ENCODE results near the gene APOBEC3A. TPM values are rescaled to one million over a fixed set of nuclear protein-coding genes. Genes with fewer than 3 reads are reported as not detected.
A peak's percentile ranks its signal among the peaks of the same experiment; 100 is the strongest.
"Not testable (repeated sequence)": the region's sequence is repeated elsewhere in the genome, so short reads cannot be mapped to it uniquely, and the experiment has no call there.

Gene APOBEC3A
- total and polyA plus RNA-seq, 2 of the 4 experiments (the other 2 are of a cell fraction) = not detected

DNA sequence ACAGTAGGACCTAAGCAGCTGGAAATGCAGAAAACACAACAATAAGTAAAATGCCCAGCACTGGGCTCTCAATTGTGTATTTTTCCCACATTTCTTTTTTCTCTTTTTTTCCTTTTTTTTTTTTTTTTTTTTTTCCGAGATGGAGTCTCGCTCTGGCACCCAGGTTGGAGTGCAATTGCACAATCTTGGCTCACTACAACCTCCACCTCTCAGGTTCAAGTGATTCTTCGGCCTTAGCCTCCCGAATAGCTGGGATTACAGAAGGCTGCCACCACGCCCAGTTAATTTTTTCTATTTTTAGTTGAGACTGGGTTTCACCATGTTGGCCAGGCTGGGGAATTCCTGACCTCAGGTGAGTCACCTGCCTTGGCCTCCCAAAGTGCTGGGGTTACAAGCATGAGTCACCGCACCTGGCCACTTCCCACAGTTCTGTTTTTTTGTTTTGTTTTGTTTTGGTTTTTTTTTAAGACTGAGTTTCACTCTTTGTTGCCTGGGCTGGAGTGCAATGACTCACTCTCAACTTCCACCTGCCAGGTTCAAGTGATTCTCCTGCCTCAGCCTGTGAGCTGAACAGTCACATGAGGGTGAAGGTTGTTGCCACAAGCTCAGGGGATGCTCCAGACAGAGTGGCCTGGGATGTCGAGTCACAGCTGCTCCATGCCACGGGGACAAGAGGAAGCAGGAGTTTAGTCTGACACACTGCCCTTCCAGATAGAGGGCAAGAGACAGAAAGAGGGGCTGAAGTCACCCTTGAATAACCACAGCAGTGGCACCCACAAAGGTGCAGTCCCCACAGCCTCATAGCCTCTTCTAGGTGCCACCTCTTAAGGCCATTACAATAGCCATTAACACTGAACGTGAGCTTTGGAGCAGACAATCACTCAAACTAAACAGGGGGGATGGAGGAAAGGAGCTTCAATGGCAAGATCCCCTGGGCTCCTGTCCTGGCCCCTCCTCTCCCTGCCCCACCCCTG, 27.7 kb downstream of the APOBEC3A start:
- peak overlapping the region; percentile 42 for H2AK9ac ChIP-seq (replicated peaks; ENCODE audit: low read depth, low read length, poor library complexity)
- peaks cover 4 to 10% of the 10 kb centered on the region in 2 experiments; a peak in 2 of 4 replicates for H3K79me1 ChIP-seq (ENCODE audit: low read depth in 1 of 2, low read length in 2 of 2)
- H3K9me1 ChIP-seq (ENCODE audit: insufficient read depth, low read length); H3K56ac ChIP-seq (ENCODE audit: extremely low read depth, insufficient read depth, low read length); H4K8ac ChIP-seq (ENCODE audit: low read depth in 2 of 2, low read length in 2 of 2); in situ Hi-C loops (cut with MboI; ENCODE audit: low sequenced_read_pairs); H3K27me3 ChIP-seq (ENCODE audit: control insufficient read depth, insufficient read depth, low read length); ATAC-seq (ENCODE audit: low read depth); dilution Hi-C loops (cut with HindIII; ENCODE audit: low sequenced_read_pairs, unreplicated experiment); H2BK20ac ChIP-seq (ENCODE audit: low read depth, low read length); POLR2A ChIA-PET (ENCODE audit: unreplicated experiment); H3K9me3 ChIP-seq (ENCODE audit: control insufficient read depth, insufficient read depth, low read length); H3K4ac ChIP-seq (ENCODE audit: low read depth, low read length); H3K23ac ChIP-seq (ENCODE audit: low read depth, low read length); H2AFZ ChIP-seq (replicated peaks; ENCODE audit: low read length, poor library complexity); H4K5ac ChIP-seq (ENCODE audit: low read depth, low read length); CTCF ChIA-PET; H3K18ac ChIP-seq (ENCODE audit: low read depth, low read length); H2BK5ac ChIP-seq (ENCODE audit: low read depth, low read length, poor library complexity, severe bottlenecking); H2BK15ac ChIP-seq (ENCODE audit: low read depth, low read length); H3K27ac ChIP-seq (ENCODE audit: insufficient read depth, low read length); H3K4me1 ChIP-seq (ENCODE audit: control insufficient read depth, insufficient read depth, low read length); H2AK5ac ChIP-seq (ENCODE audit: low read depth, low read length); H3K4me2 ChIP-seq (ENCODE audit: low read depth, low read length); H3K14ac ChIP-seq (replicated peaks; ENCODE audit: low read depth, low read length); H4K91ac ChIP-seq (ENCODE audit: insufficient read depth, low read depth, low read length); BruUV-seq (replicated peaks); H3K36me3 ChIP-seq (ENCODE audit: control insufficient read depth, insufficient read depth, low read length); H3K4me3 ChIP-seq (ENCODE audit: insufficient read depth, low read depth, low read length); H4K20me1 ChIP-seq (ENCODE audit: insufficient read depth, low read length); H2BK120ac ChIP-seq (ENCODE audit: low read depth, low read length); H3K9ac ChIP-seq (ENCODE audit: low read depth, low read length): not testable (repeated sequence)
- peak; percentile 35 for DNase-seq
- 100% methylated on average over 1 of the region's 9 CpGs; no CpG with 5 or more reads in 1 of the 2 experiments for WGBS, 2 experiments (ENCODE audit: extremely low coverage in 2 of 2, insufficient read length in 1 of 2)
- TF ChIP-seq FOS (IDR thresholded peaks at IDR 0.05; ENCODE audit: low read depth, low read length) = peak; percentile 25; the same call in 1 of the 2 replicates
- intact Hi-C loops (cut with micrococcal nuclease) = loop anchor here (5.0 kb wide), 1 partner anchor 113 kb away; the partner anchor contains the start of gene CBX6
